ENCODE measurements around the gene KTI12. TPM values are rescaled to one million over a fixed set of nuclear protein-coding genes. Genes with fewer than 3 reads are reported as not detected.
A peak's percentile ranks its signal among the peaks of the same experiment; 100 is the strongest.
"Not testable (repeated sequence)": the region's sequence is repeated elsewhere in the genome, so short reads cannot be mapped to it uniquely, and the experiment has no call there.

Gene KTI12
- total RNA-seq, 2 experiments from 2014 or later = 17.6 to 18.1 TPM

DNA sequence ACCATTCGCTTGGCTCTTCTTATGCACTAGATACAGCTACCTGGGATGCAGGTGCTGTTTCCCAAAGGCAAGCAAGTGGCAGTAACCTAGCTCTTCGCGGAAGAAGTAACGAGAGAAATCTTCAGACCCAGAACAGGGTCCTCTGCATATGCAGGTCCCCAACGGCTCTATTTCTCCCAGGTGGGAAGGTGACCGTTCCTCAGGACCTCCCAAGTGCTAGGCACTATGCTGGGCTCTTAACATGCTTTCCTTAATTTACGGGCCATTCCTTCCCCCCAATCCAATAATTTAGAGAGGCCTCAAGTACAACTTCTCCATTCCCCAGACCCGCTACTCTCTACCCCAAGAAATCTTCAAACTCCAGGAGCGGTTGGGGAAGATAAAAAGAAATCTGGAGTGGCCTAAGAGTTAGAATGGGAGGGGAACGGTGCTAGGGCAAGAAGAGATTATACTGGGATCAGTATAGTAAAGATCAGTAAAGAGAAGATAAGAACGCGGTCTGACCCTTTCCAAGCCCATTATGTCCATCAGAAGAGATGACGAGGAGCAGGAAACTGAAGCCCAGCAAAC, 21.0 kb upstream of the KTI12 start:
- H3K36me3 Mint-ChIP-seq = peaks cover 20% of the 10 kb centered on the region
- no peaks in the 10 kb centered on the region for H3K9me3 Mint-ChIP-seq
- H3K4me1 Mint-ChIP-seq = peaks cover 49% of the 10 kb centered on the region
- peak overlapping the region; percentile 96 for H3K4me3 Mint-ChIP-seq
- no peak for DNase-seq
- H3K27me3 Mint-ChIP-seq = no peaks in the 10 kb centered on the region
- H3K27ac Mint-ChIP-seq = peak overlapping the region; percentile 98

DNA sequence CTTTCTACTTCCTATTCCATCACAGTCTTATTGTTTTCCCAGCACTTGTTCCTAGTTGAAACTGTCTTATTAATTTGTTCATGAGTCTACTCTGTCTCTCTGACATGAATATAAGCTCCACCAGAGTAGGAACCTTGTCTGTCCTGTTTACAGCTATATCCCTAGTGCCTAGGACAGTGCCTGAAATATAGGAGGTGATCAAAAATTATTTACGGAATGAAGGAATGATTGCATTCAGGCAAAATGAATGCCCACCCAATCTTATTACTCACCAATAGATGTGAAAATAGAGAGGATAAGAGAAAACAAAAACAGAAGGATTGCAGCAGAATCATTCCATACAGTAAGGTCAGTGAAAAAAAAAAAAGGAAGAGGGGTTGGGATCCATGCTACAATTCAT, 20.3 kb upstream of the KTI12 start:
- no peak for DNase-seq
- Mint-ChIP-seq H3K27ac (peak overlapping the region; percentile 98), H3K36me3 (peaks cover 19% of the 10 kb centered on the region), H3K27me3 (no peaks in the 10 kb centered on the region), H3K4me1 (peaks cover 43% of the 10 kb centered on the region), H3K9me3 (no peaks in the 10 kb centered on the region), H3K4me3 (peak overlapping the region; percentile 96)

DNA sequence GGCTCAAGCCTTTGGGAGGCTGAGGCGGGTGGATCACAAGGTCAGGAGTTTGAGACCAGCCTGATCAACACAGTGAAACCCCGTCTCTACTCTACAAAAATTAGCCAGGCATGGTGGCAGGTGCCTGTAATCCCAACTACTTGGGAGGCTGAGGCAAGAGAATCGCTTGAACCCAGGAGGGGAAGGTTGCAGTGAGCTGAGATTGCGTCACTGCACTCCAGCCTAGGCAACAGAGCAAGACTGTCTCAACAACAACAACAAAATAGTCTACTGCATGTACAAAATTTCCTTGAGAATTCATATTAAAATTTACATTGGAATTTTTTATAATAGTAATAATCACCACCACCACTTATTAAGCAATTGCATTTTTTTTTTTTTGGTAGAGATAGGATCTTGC, 15.7 kb upstream of the KTI12 start:
- peaks cover 35% of the 10 kb centered on the region for H3K4me1 Mint-ChIP-seq
- not testable (repeated sequence) for H3K9me3 Mint-ChIP-seq, H3K27ac Mint-ChIP-seq, DNase-seq, H3K4me3 Mint-ChIP-seq, H3K27me3 Mint-ChIP-seq
- H3K36me3 Mint-ChIP-seq = peaks cover 31% of the 10 kb centered on the region

DNA sequence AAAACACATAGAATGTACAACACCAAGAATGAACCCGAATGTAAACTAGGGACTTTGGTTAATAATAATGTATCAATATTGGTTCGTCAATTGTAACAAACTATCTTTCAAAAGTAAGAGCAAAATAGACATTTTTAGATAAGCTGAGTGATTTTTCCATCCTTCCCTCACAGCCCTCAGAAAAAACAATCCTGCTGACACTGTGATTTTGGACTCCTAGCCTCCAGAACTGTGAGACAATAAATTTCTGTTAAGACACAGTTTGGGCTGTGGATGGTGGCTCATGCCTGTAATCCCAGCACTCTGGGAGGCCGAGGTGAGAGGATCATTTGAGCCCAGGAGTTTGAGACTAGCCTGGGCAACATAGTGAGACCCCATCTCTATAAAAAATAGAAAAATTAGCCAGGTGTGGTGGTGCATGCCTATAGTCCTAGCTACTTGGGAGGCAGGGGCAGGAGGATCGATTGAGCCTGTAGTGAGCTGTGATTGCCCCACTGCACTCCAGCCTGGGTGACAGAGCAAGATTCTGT, 12.1 kb upstream of the KTI12 start:
- not testable (repeated sequence) for H3K9me3 Mint-ChIP-seq, H3K27ac Mint-ChIP-seq, DNase-seq, H3K4me3 Mint-ChIP-seq, H3K27me3 Mint-ChIP-seq
- Mint-ChIP-seq H3K4me1 (peaks cover 23% of the 10 kb centered on the region), H3K36me3 (peaks cover 27% of the 10 kb centered on the region)

DNA sequence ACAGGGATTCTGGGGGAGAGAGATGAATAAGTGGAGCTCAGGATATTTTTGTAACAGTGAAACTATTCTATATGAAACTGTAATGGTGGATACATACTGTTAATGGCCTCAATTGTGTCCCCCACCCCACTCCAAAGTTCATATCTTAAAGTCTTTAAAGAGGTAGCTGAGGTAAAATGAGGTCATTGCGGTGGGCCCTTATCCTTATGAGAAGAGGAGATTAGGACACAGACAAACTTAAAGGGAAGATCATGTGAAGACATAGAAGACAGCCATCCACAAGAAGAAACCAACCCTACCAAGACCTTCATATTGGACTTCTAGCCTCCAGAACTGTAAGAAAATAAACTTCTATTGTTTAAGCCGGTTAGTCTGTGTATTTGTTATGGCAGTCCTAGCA, 11.6 kb upstream of the KTI12 start:
- peaks cover 27% of the 10 kb centered on the region for H3K36me3 Mint-ChIP-seq
- H3K4me3 Mint-ChIP-seq = no peak overlapping the region
- no peaks in the 10 kb centered on the region for H3K27me3 Mint-ChIP-seq
- no peak overlapping the region for H3K27ac Mint-ChIP-seq
- H3K9me3 Mint-ChIP-seq = no peaks in the 10 kb centered on the region
- DNase-seq = no peak
- H3K4me1 Mint-ChIP-seq = peaks cover 21% of the 10 kb centered on the region

DNA sequence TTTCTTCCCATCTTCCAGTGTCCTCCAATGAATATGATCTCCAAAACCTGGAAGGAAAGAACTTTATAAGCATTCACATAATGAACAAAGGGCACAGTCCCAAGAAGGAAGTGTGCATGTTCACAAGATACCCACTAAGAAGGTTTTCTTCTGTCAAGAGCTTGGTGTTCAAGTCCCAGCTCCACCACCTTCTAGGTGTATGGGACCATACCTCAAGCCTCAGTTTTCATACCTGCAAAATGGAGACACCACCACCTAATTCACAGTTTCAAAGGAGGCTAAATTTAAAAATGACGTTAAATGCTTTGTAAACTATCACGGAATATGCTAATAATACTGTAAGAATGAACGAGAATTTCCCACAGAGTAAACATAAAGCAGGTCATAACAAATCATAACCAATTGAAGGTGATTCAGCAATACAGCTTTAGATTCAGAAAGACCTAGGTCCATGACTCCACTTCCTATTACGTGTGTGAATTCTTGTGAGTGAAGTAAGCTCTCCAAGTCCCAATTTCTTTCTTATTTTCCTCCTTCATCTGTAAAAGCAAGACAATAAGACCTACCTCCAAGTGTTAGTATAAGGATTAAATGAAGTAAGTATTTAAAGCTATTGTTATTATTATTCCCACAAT, 8.1 kb upstream of the KTI12 start:
- Mint-ChIP-seq H3K27me3 (no peaks in the 10 kb centered on the region), H3K4me3 (no peak overlapping the region), H3K27ac (no peak overlapping the region), H3K36me3 (peaks cover 27% of the 10 kb centered on the region), H3K4me1 (peaks cover 13% of the 10 kb centered on the region), H3K9me3 (no peaks in the 10 kb centered on the region)
- no peak for DNase-seq

DNA sequence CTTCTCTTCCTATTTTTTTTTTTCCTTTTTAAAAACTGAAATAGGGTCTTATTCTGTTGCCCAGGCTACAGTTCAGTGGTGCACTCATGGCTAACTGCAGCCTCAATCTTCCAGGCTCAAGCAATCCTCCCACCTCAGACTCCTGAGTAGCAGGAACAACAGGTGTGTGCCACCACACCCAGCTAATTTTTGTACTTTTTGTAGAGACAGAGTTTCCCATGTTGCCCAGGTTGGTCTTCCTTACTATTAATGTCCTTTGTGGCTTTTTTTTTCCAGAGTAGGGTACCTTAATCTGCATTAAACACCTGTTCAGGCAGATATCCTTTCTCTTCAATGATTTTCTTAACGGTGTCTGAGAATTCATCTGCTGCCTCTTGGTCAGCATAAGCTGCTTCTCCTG, 4.3 kb upstream of the KTI12 start:
- no peak for DNase-seq
- Mint-ChIP-seq H3K27me3 (no peaks in the 10 kb centered on the region), H3K9me3 (no peaks in the 10 kb centered on the region), H3K27ac (no peak overlapping the region), H3K4me3 (no peak overlapping the region), H3K36me3 (peaks cover 16% of the 10 kb centered on the region), H3K4me1 (peaks cover 6% of the 10 kb centered on the region)

DNA sequence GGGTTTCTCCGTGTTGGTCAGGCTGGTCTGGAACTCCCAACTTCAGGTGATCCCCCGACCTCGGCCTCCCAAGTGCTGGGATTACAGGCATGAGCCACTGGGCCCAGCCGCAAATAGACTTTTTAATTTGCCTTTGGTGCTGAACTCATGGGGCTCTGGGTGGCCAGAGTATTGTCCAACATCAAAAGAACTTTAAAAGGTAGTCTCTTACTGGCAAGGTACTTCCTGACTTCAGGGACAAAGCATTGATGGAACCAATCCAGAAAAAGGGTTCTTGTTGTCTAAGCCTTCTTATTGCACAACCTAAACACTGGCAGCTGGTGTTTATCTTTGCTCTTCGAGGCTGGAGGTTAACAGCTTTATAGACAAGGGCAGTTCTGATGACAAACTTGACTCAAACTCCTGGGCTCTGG, 3.8 kb upstream of the KTI12 start:
- Mint-ChIP-seq H3K27ac (no peak overlapping the region), H3K27me3 (no peaks in the 10 kb centered on the region), H3K4me1 (peaks cover 7% of the 10 kb centered on the region), H3K36me3 (peaks cover 21% of the 10 kb centered on the region), H3K9me3 (no peaks in the 10 kb centered on the region), H3K4me3 (no peak overlapping the region)
- DNase-seq = no peak

DNA sequence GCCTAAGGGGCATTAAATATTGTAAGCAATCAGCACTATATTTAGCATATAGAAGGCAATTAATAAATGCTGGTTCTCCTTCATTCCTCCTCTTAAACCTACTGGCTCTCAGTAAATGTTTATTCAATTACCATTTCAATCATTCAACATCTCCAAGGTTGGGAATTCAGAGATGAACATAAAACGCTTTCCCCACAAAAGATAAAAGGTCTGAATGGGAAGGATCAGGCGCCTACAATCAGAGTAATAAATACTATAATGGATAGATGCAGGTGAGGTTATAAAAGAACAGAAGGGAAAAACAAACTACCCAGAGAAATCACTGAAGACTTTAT, 407 bp upstream of the KTI12 start:
- Mint-ChIP-seq H3K27ac (peak overlapping the region; percentile 92), H3K4me1 (peaks cover 26% of the 10 kb centered on the region), H3K36me3 (peaks cover 40% of the 10 kb centered on the region), H3K27me3 (no peaks in the 10 kb centered on the region), H3K4me3 (peak overlapping the region; percentile 92), H3K9me3 (no peaks in the 10 kb centered on the region)
- DNase-seq = no peak

DNA sequence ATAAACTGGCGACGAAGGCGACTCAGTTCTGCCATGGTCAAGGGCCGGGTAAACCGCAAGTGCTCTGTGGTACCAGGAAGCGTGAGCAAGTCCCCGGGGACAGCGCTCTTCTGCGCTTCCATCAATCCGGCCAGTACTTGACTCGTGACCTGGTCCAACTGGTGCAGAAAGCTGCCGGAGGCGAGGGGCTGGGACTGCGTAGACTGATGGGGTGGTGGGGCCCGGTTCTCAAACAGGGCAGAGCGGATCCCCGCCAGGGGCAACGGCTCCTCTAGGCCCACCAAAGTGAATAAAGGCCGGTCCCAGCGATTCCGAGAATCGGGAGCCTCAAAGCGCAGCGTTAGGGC, 852 bp downstream of the KTI12 start:
- no peaks in the 10 kb centered on the region for H3K9me3 Mint-ChIP-seq
- peak overlapping the region; percentile 92 for H3K4me3 Mint-ChIP-seq
- H3K27me3 Mint-ChIP-seq = no peaks in the 10 kb centered on the region
- DNase-seq = peak; percentile 20
- H3K27ac Mint-ChIP-seq = peak overlapping the region; percentile 92
- peaks cover 26% of the 10 kb centered on the region for H3K4me1 Mint-ChIP-seq
- H3K36me3 Mint-ChIP-seq = peaks cover 32% of the 10 kb centered on the region

DNA sequence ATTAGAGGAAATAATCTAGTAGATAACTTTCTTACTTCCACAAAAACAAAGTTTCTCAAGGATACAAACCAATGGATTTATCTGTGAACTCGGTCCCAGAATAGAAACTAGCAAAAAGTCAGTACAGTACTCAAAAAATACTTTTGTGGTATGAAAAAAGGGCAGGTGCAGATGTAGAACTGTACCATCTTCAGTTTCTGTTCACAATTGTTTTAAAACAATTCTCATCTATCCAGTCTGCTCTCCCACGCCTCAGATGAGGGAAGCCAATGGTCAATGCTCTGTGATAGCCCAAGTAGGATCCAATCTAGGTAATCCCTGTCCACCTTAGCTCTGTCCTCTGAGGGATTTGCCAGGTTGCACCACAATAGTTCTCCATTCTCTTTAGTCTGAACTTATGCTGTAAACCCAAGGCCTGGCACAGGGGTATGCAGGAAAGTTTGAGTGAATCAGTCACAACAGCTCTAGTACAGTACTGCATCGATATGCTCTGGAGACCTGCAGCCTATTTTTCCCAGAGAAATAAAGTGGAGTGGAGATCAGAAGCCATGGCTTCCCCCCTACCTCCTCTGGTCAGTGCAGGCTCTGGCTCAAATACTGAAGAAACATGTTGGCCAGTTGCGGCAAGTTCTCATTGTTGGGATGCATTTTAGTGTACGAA, 1.4 kb downstream of the KTI12 start:
- Mint-ChIP-seq H3K9me3 (no peaks in the 10 kb centered on the region), H3K27me3 (no peaks in the 10 kb centered on the region), H3K27ac (peak overlapping the region; percentile 92), H3K4me1 (peaks cover 26% of the 10 kb centered on the region), H3K4me3 (peak overlapping the region; percentile 92), H3K36me3 (peaks cover 32% of the 10 kb centered on the region)
- DNase-seq = no peak

DNA sequence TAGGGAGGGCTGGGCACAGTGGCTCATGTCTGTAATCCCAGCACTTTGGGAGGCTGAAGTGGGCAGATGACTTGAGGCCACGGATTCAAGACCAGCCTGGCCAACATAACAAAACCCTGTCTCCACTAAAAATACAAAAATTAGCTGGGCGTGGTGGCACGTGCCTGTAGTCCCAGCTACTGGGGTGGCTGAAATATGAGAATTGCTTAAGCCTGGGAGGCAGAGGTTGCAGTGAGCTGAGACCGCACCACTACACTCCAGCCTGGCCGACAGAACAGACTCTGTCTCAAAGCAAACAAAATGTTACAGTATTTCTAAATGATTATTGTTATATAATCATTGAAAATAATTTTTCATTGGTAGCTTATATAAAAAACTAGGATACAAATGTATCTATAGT, 4.8 kb downstream of the KTI12 start:
- not testable (repeated sequence) for DNase-seq, H3K27ac Mint-ChIP-seq, H3K9me3 Mint-ChIP-seq, H3K27me3 Mint-ChIP-seq, H3K4me3 Mint-ChIP-seq
- H3K4me1 Mint-ChIP-seq = peaks cover 22% of the 10 kb centered on the region
- H3K36me3 Mint-ChIP-seq = peaks cover 35% of the 10 kb centered on the region

DNA sequence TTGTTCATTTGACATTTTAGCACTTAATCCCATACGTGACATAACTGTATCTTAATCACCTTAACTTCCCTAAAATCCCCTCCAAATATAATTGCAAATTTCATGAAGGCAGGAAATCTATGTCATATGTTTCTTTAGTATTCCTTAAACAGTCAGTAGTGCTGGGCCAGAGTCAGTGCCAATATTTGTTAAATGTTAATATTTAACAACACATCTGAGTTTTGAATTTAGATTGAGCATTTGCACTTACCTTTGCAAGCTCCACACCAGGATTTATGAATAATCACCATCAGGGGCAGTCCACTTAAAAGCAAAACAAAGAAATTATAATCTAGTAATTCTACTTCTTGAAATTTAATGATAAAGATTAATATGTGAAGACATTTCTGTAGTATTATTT, 5.3 kb downstream of the KTI12 start:
- no peak for DNase-seq
- H3K4me1 Mint-ChIP-seq = peaks cover 21% of the 10 kb centered on the region
- H3K36me3 Mint-ChIP-seq = peaks cover 33% of the 10 kb centered on the region
- H3K27ac Mint-ChIP-seq = no peak overlapping the region
- no peaks in the 10 kb centered on the region for H3K9me3 Mint-ChIP-seq
- H3K4me3 Mint-ChIP-seq = no peak overlapping the region
- no peaks in the 10 kb centered on the region for H3K27me3 Mint-ChIP-seq

DNA sequence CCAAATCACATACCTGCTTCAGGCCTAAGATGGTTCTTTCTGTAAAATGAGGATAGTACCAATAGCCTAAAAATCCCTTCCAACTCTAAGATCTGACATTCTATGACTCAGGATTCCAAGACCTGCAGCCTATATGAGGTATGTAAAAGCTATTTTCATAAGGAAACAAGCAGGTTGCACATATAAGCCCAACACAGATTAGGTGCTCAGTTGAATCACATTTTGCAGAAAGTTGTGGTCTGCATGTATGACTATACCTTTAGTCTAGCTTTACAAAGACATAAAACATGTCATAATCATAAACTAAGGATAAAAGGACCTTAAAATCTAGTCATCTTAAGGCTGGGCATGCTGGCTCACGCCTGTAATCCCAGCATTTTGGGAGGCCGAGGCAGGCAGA, 7.3 kb downstream of the KTI12 start:
- H3K27me3 Mint-ChIP-seq = no peaks in the 10 kb centered on the region
- no peak overlapping the region for H3K4me3 Mint-ChIP-seq
- no peak overlapping the region for H3K27ac Mint-ChIP-seq
- DNase-seq = no peak
- H3K4me1 Mint-ChIP-seq = peaks cover 8% of the 10 kb centered on the region
- no peaks in the 10 kb centered on the region for H3K9me3 Mint-ChIP-seq
- peaks cover 16% of the 10 kb centered on the region for H3K36me3 Mint-ChIP-seq

DNA sequence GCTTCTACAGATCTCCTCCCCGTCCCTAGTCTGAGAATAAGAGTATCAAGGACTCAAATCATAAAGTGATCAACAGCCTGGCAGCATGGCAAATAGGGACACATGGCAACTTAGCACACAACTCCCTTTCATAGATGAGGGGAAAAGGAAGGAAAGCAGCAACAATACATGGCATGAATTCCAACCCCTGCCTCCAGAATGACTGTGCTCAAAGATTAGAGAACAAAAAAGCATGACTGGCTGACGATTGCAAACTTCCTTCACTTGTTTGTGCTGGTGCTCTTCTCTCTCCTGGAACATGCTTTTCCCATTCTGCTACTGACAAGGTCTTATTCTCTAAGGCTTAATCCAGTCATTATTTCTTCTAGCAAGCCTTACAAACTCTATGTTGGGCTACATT, 11.5 kb downstream of the KTI12 start:
- H3K27me3 Mint-ChIP-seq = no peaks in the 10 kb centered on the region
- no peaks in the 10 kb centered on the region for H3K9me3 Mint-ChIP-seq
- no peaks in the 10 kb centered on the region for H3K4me1 Mint-ChIP-seq
- no peak overlapping the region for H3K4me3 Mint-ChIP-seq
- peaks cover 16% of the 10 kb centered on the region for H3K36me3 Mint-ChIP-seq
- no peak overlapping the region for H3K27ac Mint-ChIP-seq
- DNase-seq = no peak
